LHCN-M2 (cell line): ENCODE results near the gene MRPL34. TPM values are rescaled to one million over a fixed set of nuclear protein-coding genes. Genes with fewer than 3 reads are reported as not detected.

Experiments used
- DNase-seq: peaks from one replicate; pipeline ENCODE4 v3.0.0-alpha.2; 2012; ENCODE audit warnings: low read depth
- total RNA-seq: library from RNA; depleted of rRNA; stranded (reverse); fragments of >200 nt; gene quantifications from 2 replicates; pipeline ENCODE4 v1.2.3, GENCODE V29; 2014; rRNA removed

MRPL34 gene
- total RNA-seq, 1 experiment from 2014 or later, result 48.2 TPM

DNA sequence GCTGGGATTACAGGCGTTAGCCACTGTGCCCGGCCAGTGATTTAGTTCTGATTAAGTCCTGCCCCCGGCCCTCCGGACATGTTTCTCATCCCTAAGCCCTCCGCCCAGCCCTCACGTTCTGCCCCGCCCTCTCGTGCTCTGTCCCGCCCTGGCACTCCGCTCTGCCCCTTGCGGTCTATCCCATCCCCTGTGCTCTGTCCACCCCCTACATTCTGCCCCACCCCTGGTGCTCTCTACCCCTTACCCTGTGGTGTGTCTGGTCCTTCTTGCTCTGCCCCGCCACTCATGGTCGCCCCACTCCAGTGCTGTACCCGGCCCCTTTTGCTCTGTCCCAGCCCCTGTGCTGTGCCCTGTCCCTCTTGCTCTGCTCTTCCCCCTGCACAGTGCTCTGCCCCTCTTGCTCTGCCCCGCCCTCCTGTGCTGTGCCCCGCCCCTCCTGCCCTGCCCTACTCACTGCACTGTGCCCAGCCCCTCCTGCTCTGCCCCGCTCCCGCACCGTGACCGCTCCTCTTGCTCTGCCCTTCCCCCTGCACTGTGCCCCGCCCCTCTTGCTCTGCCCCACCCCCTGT, 34.7 kb downstream of the MRPL34 start:
- no peak for DNase-seq

DNA sequence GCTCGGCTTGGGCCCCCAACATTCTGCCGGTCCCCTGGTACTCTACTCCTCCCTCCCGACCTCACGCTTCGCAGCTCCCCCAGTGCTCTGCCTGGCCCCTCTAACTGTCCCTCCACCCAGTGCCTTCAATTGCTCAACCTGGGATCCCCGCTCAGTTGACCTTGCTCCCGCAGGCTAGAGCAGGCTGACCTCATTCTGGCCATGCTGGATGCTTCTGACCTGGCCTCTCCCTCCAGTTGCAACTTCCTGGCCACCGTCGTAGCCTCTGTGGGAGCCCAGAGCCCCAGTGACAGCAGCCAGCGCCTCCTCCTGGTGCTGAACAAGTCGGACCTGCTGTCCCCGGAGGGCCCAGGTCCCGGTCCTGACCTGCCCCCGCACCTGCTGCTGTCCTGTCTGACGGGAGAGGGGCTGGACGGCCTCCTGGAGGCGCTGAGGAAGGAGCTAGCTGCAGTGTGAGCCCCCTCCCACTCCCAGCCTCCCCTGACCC, 35.2 kb downstream of the MRPL34 start:
- no peak for DNase-seq

GRCh38 chr19:17341386-17341785, 35.7 kb downstream of the MRPL34 start:
- DNase-seq, result no peak

- no peak for DNase-seq
Measured at GRCh38 chr19:17341845-17342244, 36.2 kb downstream of the MRPL34 start.

- peak; percentile 36 for DNase-seq
Measured at GRCh38 chr19:17346109-17346671, 40.5 kb downstream of the MRPL34 start.

- DNase-seq, result peak; percentile 34
Measured at GRCh38 chr19:17347361-17347760, 41.7 kb downstream of the MRPL34 start.

DNA sequence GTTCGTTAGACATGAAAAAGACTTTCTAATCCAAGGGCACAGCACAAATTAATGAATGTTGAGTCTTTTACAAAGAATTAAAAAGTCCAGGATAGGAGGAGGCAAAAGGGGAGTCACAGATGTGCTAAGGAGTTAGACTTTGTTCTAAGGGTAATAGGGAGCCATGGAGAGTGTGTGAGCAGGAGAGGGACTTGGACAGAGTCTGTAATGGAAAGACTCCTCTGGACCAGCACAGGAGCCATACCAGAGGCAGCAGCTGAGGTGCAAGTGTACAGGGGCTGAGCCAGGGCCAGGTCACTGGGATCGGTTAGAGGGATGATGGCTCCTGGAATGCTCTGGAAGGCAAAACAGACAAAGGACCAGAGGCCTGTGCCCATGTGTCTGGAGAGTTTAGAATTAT, 42.2 kb downstream of the MRPL34 start:
- no peak for DNase-seq

GRCh38 chr19:17348700-17349099, 43.0 kb downstream of the MRPL34 start:
- peak; percentile 73 for DNase-seq

- no peak for DNase-seq
Measured at GRCh38 chr19:17351815-17352435, 46.3 kb downstream of the MRPL34 start.

- no peak for DNase-seq
Measured at GRCh38 chr19:17352608-17353280, 47.1 kb downstream of the MRPL34 start.

- DNase-seq, result no peak
Measured at GRCh38 chr19:17353386-17353785, 47.7 kb downstream of the MRPL34 start.

Other genes with a start within 250 kb of the MRPL34 start
- gene HAUS8, start 230.4 kb upstream of the MRPL34 start, total RNA-seq, result 16.3 and 19.8 TPM in 2 replicates
- gene MYO9B, start 230.1 kb upstream of the MRPL34 start, total RNA-seq, result 50.7 and 52.1 TPM in 2 replicates
- gene USE1, start 90.5 kb upstream of the MRPL34 start, total RNA-seq, result 15.3 and 28.9 TPM in 2 replicates
- gene OCEL1, start 79.6 kb upstream of the MRPL34 start, total RNA-seq, result 2.4 and 6.4 TPM in 2 replicates
- 60.0 and 72.7 TPM in 2 replicates for gene NR2F6, start 60.0 kb upstream of the MRPL34 start, total RNA-seq
- not detected in 2 replicates for gene USHBP1, start 41.1 kb upstream of the MRPL34 start, total RNA-seq
- 107 and 148 TPM in 2 replicates for gene BABAM1, start 38.4 kb upstream of the MRPL34 start, total RNA-seq
- gene ANKLE1, start 24.0 kb upstream of the MRPL34 start, total RNA-seq, result 0.40 and 0.90 TPM in 2 replicates
- gene ABHD8, start 2.4 kb upstream of the MRPL34 start, total RNA-seq, result 25.9 and 26.5 TPM in 2 replicates
- gene DDA1, start 3.7 kb downstream of the MRPL34 start, total RNA-seq, result 55.9 and 76.2 TPM in 2 replicates
- 2.4 and 3.3 TPM in 2 replicates for gene ANO8, start 29.0 kb downstream of the MRPL34 start, total RNA-seq
- gene GTPBP3, start 31.7 kb downstream of the MRPL34 start, total RNA-seq, result 17.9 and 21.2 TPM in 2 replicates
- gene PLVAP, start 71.5 kb downstream of the MRPL34 start, total RNA-seq, result not detected in 2 replicates
- not detected in 2 replicates for gene CCDC194, start 88.3 kb downstream of the MRPL34 start, total RNA-seq
- 0.69 TPM in 1 of 2 replicates, not detected in the other for gene BST2, start 99.8 kb downstream of the MRPL34 start, total RNA-seq
- 71.7 and 75.0 TPM in 2 replicates for gene MVB12A, start 114.2 kb downstream of the MRPL34 start, total RNA-seq
- not detected in 2 replicates for gene TMEM221, start 142.8 kb downstream of the MRPL34 start, total RNA-seq
- gene NXNL1, start 155.1 kb downstream of the MRPL34 start, total RNA-seq, result not detected in 2 replicates
- gene SLC27A1, start 164.7 kb downstream of the MRPL34 start, total RNA-seq, result 10.0 and 14.1 TPM in 2 replicates
- 87.7 and 99.5 TPM in 2 replicates for gene PGLS, start 205.8 kb downstream of the MRPL34 start, total RNA-seq
- 79.3 and 86.9 TPM in 2 replicates for gene COLGALT1, start 249.8 kb downstream of the MRPL34 start, total RNA-seq